CD8-positive, alpha-beta memory T cell (primary cell): Measurements from ENCODE around the gene RBFOX1. TPM values are rescaled to one million over a fixed set of nuclear protein-coding genes. Genes with fewer than 3 reads are reported as not detected.

Experiments
- CTCF ChIA-PET: fragments of 350-600 bp; sonication (Branson Sonifier 250); formaldehyde crosslinking; loops from one replicate; lab custom pipeline; 2021; ENCODE audit warnings: antibody characterized with exemption; lab: Charles Lee
- POLR2A ChIA-PET: fragments of 350-600 bp; sonication (Branson Sonifier 250); formaldehyde crosslinking; loops from one replicate; lab custom pipeline; 2021; ENCODE audit warnings: antibody characterized with exemption; lab: Charles Lee
- DNase-seq, 5 donors: peaks; one replicate each; pipeline versions ENCODE4 v3.0.0 to v3.0.0-alpha.2; 2020 to 2022; ENCODE audit warnings: mixed read lengths in 1 of 5
- H3K27ac ChIP-seq: one replicate; pipeline ENCODE4 v1.7.0; 2013; ENCODE audit warnings: low read depth, mild to moderate bottlenecking, low read length, moderate library complexity
- H3K27me3 ChIP-seq: 2 replicates; pipeline ENCODE4 v1.7.0; 2013; ENCODE audit warnings: low read length, mild to moderate bottlenecking; ENCODE audit not compliant: insufficient read depth, poor library complexity, severe bottlenecking
- H3K36me3 ChIP-seq: 2 replicates; pipeline ENCODE4 v1.7.0; 2013; ENCODE audit warnings: mild to moderate bottlenecking, low read length, moderate library complexity; ENCODE audit not compliant: insufficient read depth
- H3K4me1 ChIP-seq: 2 replicates; pipeline ENCODE4 v1.7.0; 2013; ENCODE audit warnings: mild to moderate bottlenecking, low read length, moderate library complexity; ENCODE audit not compliant: insufficient read depth
- H3K4me3 ChIP-seq: 2 replicates; pipeline ENCODE4 v1.7.0; 2013; ENCODE audit warnings: mild to moderate bottlenecking, low read length
- H3K9me3 ChIP-seq: 2 replicates; pipeline ENCODE4 v1.7.0; 2013; ENCODE audit warnings: mild to moderate bottlenecking, low read length
- H3K27ac Mint-ChIP-seq, 8 donors: one replicate each; pipeline ENCODE4 v1.8.0; 2020 to 2021; ENCODE audit warnings: mixed read lengths in 8 of 8, mild to moderate bottlenecking in 6 of 8, inconsistent platforms in 3 of 8, moderate library complexity in 3 of 8
- H3K27me3 Mint-ChIP-seq, 2 donors: one replicate each; pipeline ENCODE4 v1.8.0; 2020 to 2021; ENCODE audit warnings: mixed read lengths in 2 of 2, mild to moderate bottlenecking in 1 of 2, moderate library complexity in 1 of 2
- H3K36me3 Mint-ChIP-seq, 3 donors: one replicate each; pipeline ENCODE4 v1.8.0; 2020 to 2021; ENCODE audit warnings: mixed read lengths in 3 of 3, inconsistent platforms in 1 of 3, mild to moderate bottlenecking in 1 of 3
- H3K4me1 Mint-ChIP-seq, 3 donors: one replicate each; pipeline ENCODE4 v1.8.0; 2020 to 2021; ENCODE audit warnings: mixed read lengths in 3 of 3, inconsistent platforms in 1 of 3, mild to moderate bottlenecking in 1 of 3
- H3K4me3 Mint-ChIP-seq, 7 donors: one replicate each; pipeline ENCODE4 v1.8.0; 2020 to 2021; ENCODE audit warnings: mixed read lengths in 7 of 7, mild to moderate bottlenecking in 6 of 7, moderate library complexity in 4 of 7, inconsistent platforms in 2 of 7
- H3K9me3 Mint-ChIP-seq, 5 donors: one replicate each; pipeline ENCODE4 v1.8.0; 2020 to 2022; ENCODE audit warnings: mixed read lengths in 5 of 5, mild to moderate bottlenecking in 3 of 5, moderate library complexity in 2 of 5, inconsistent platforms in 1 of 5
- polyA plus RNA-seq: library from polyadenylated mRNA; unstranded; fragments of 300-500 nt; fragmentation: Illumina TruSeq; gene quantifications from one replicate; pipeline ENCODE4 v1.2.3, GENCODE V29; 2021
- total RNA-seq, 2 experiments: library from RNA; stranded (reverse); gene quantifications; one replicate each; pipeline ENCODE4 v1.2.3, GENCODE V29; 2021

RBFOX1 gene
- total and polyA plus RNA-seq, 3 experiments from 2014 or later: not detected

- Histone ChIP-seq H3K4me1 (no peaks in the 10 kb centered on the region), H3K4me3 (no peak overlapping the region), H3K27me3 (no peaks in the 10 kb centered on the region), H3K27ac (no peak overlapping the region), H3K36me3 (no peaks in the 10 kb centered on the region), H3K9me3 (no peaks in the 10 kb centered on the region)
- DNase-seq: no peak
- H3K27ac Mint-ChIP-seq: no peak overlapping the region
- H3K36me3 Mint-ChIP-seq: no peaks in the 10 kb centered on the region
- no peaks in the 10 kb centered on the region for H3K27me3 Mint-ChIP-seq
- H3K9me3 Mint-ChIP-seq: peaks cover 8 to 14% (median 13%) of the 10 kb centered on the region in 5 donors
- POLR2A ChIA-PET: no interaction called here
- no peaks in the 10 kb centered on the region for H3K4me1 Mint-ChIP-seq
- no peak overlapping the region for H3K4me3 Mint-ChIP-seq
- CTCF ChIA-PET: no interaction called here
Observed at GRCh38 chr16:7640334-7640733, 307.7 kb downstream of the RBFOX1 start.

- Histone ChIP-seq H3K27me3 (no peaks in the 10 kb centered on the region), H3K27ac (no peak overlapping the region), H3K4me1 (no peaks in the 10 kb centered on the region), H3K4me3 (no peak overlapping the region), H3K36me3 (no peaks in the 10 kb centered on the region), H3K9me3 (no peaks in the 10 kb centered on the region)
- Mint-ChIP-seq H3K4me1 (no peaks in the 10 kb centered on the region), H3K9me3 (peaks cover 6 to 22% (median 17%) of the 10 kb centered on the region in 5 donors), H3K4me3 (no peak overlapping the region), H3K27me3 (no peaks in the 10 kb centered on the region), H3K36me3 (no peaks in the 10 kb centered on the region), H3K27ac (no peak overlapping the region)
- no peak for DNase-seq
- ChIA-PET CTCF (no interaction called here), POLR2A (no interaction called here)
Observed at GRCh38 chr16:7644176-7644575, 311.5 kb downstream of the RBFOX1 start.

GRCh38 chr16:7644811-7645210 is 312.2 kb downstream of the RBFOX1 start:
- H3K27ac ChIP-seq: no peak overlapping the region
- DNase-seq: no peak
- Mint-ChIP-seq H3K36me3 (no peaks in the 10 kb centered on the region), H3K9me3 (peaks cover 6 to 22% (median 16%) of the 10 kb centered on the region in 5 donors), H3K27ac (no peak overlapping the region), H3K4me3 (no peak overlapping the region), H3K4me1 (no peaks in the 10 kb centered on the region), H3K27me3 (no peaks in the 10 kb centered on the region)
- H3K4me1 ChIP-seq: no peaks in the 10 kb centered on the region
- no peaks in the 10 kb centered on the region for H3K9me3 ChIP-seq
- no peaks in the 10 kb centered on the region for H3K36me3 ChIP-seq
- H3K4me3 ChIP-seq: no peak overlapping the region
- POLR2A ChIA-PET: no interaction called here
- CTCF ChIA-PET: no interaction called here
- H3K27me3 ChIP-seq: no peaks in the 10 kb centered on the region

GRCh38 chr16:7646821-7647500 is 314.3 kb downstream of the RBFOX1 start:
- Mint-ChIP-seq H3K27me3 (peaks cover 0 to 2% of the 10 kb centered on the region in 2 donors), H3K4me3 (no peak overlapping the region), H3K36me3 (no peaks in the 10 kb centered on the region), H3K9me3 (peaks cover 10 to 29% (median 16%) of the 10 kb centered on the region in 5 donors), H3K4me1 (no peaks in the 10 kb centered on the region), H3K27ac (no peak overlapping the region)
- Histone ChIP-seq H3K36me3 (no peaks in the 10 kb centered on the region), H3K4me1 (no peaks in the 10 kb centered on the region), H3K27me3 (no peaks in the 10 kb centered on the region), H3K4me3 (no peak overlapping the region), H3K27ac (no peak overlapping the region), H3K9me3 (no peaks in the 10 kb centered on the region)
- CTCF ChIA-PET: no interaction called here
- POLR2A ChIA-PET: no interaction called here
- DNase-seq: no peak

GRCh38 chr16:7650431-7650830 is 317.8 kb downstream of the RBFOX1 start:
- Histone ChIP-seq H3K4me3 (no peak overlapping the region), H3K27ac (no peak overlapping the region), H3K9me3 (no peaks in the 10 kb centered on the region), H3K27me3 (no peaks in the 10 kb centered on the region), H3K4me1 (no peaks in the 10 kb centered on the region), H3K36me3 (no peaks in the 10 kb centered on the region)
- peaks cover 0 to 2% of the 10 kb centered on the region in 2 donors for H3K27me3 Mint-ChIP-seq
- no peaks in the 10 kb centered on the region for H3K36me3 Mint-ChIP-seq
- no peak overlapping the region for H3K4me3 Mint-ChIP-seq
- POLR2A ChIA-PET: no interaction called here
- H3K27ac Mint-ChIP-seq: no peak overlapping the region
- CTCF ChIA-PET: no interaction called here
- DNase-seq: no peak
- H3K4me1 Mint-ChIP-seq: no peaks in the 10 kb centered on the region
- peaks cover 15 to 29% (median 24%) of the 10 kb centered on the region in 5 donors for H3K9me3 Mint-ChIP-seq

GRCh38 chr16:7651803-7652570 is 319.3 kb downstream of the RBFOX1 start:
- H3K27ac ChIP-seq: no peak overlapping the region
- H3K9me3 ChIP-seq: no peaks in the 10 kb centered on the region
- no peaks in the 10 kb centered on the region for H3K36me3 ChIP-seq
- no peak overlapping the region for H3K4me3 ChIP-seq
- Mint-ChIP-seq H3K27ac (no peak overlapping the region), H3K27me3 (peaks cover 0 to 2% of the 10 kb centered on the region in 2 donors), H3K4me1 (no peaks in the 10 kb centered on the region), H3K4me3 (no peak overlapping the region), H3K36me3 (no peaks in the 10 kb centered on the region), H3K9me3 (peaks cover 12 to 21% (median 21%) of the 10 kb centered on the region in 5 donors)
- ChIA-PET POLR2A (no interaction called here), CTCF (no interaction called here)
- no peaks in the 10 kb centered on the region for H3K4me1 ChIP-seq
- no peaks in the 10 kb centered on the region for H3K27me3 ChIP-seq
- DNase-seq: no peak

- no peaks in the 10 kb centered on the region for H3K36me3 ChIP-seq
- Mint-ChIP-seq H3K36me3 (no peaks in the 10 kb centered on the region), H3K27ac (no peak overlapping the region), H3K27me3 (peaks cover 0 to 2% of the 10 kb centered on the region in 2 donors), H3K4me3 (no peak overlapping the region), H3K9me3 (peaks cover 8 to 21% (median 19%) of the 10 kb centered on the region in 5 donors), H3K4me1 (no peaks in the 10 kb centered on the region)
- CTCF ChIA-PET: no interaction called here
- no peak overlapping the region for H3K4me3 ChIP-seq
- DNase-seq: no peak
- POLR2A ChIA-PET: no interaction called here
- no peaks in the 10 kb centered on the region for H3K9me3 ChIP-seq
- no peaks in the 10 kb centered on the region for H3K4me1 ChIP-seq
- no peak overlapping the region for H3K27ac ChIP-seq
- H3K27me3 ChIP-seq: no peaks in the 10 kb centered on the region
Observed at GRCh38 chr16:7653746-7654461, 321.3 kb downstream of the RBFOX1 start.

- no peaks in the 10 kb centered on the region for H3K27me3 ChIP-seq
- no peaks in the 10 kb centered on the region for H3K4me1 ChIP-seq
- Mint-ChIP-seq H3K4me1 (no peaks in the 10 kb centered on the region), H3K27ac (no peak overlapping the region), H3K36me3 (peaks cover 0 to 2% (median 0%) of the 10 kb centered on the region in 3 donors), H3K4me3 (no peak overlapping the region), H3K27me3 (peaks cover 0 to 1% of the 10 kb centered on the region in 2 donors), H3K9me3 (peaks cover 0 to 13% (median 5%) of the 10 kb centered on the region in 5 donors)
- ChIA-PET POLR2A (no interaction called here), CTCF (no interaction called here)
- H3K4me3 ChIP-seq: no peak overlapping the region
- DNase-seq: no peak
- H3K36me3 ChIP-seq: no peaks in the 10 kb centered on the region
- no peak overlapping the region for H3K27ac ChIP-seq
- H3K9me3 ChIP-seq: no peaks in the 10 kb centered on the region
Observed at GRCh38 chr16:7675628-7676027, 343.0 kb downstream of the RBFOX1 start.
